A549 (cell line): ENCODE results near the gene RECK.

Experiments used
- CHD2 ChIP-seq: fragments of 150-350 bp; IDR thresholded peaks from 2 replicates; pipeline ENCODE4 v1.6.1; 2014; ENCODE audit warnings: low read length; ENCODE audit not compliant: partially characterized antibody
- HOXB13 ChIP-seq: fragments of 250-450 bp; sonication (Bioruptor Pico); IDR thresholded peaks from 2 replicates; pipeline ENCODE4 v1.5.0; 2020; ENCODE audit warnings: low read depth, mild to moderate bottlenecking, moderate library complexity
- KDM1A ChIP-seq: fragments of 200-600 bp; sonication (generic); IDR thresholded peaks from 2 replicates; pipeline ENCODE4 v1.6.1; 2016; ENCODE audit warnings: low read depth, mild to moderate bottlenecking
- MYC ChIP-seq: IDR thresholded peaks from 2 replicates; pipeline ENCODE4 v1.6.1; 2012; ENCODE audit warnings: mild to moderate bottlenecking, inconsistent platforms, low read length, improper control_type of control experiment, borderline replicate concordance
- PBX3 ChIP-seq: IDR thresholded peaks from 2 replicates; pipeline ENCODE4 v1.6.1; 2012
- POLR2A ChIP-seq: IDR thresholded peaks from 2 replicates; pipeline ENCODE4 v1.6.1; 2012; ENCODE audit warnings: mild to moderate bottlenecking, low read length
- SMC3 ChIP-seq: fragments of >200 bp; sonication (Bioruptor Twin); formaldehyde crosslinking; IDR thresholded peaks from 3 replicates; pipeline ENCODE4 v1.6.1; 2018; ENCODE audit warnings: inconsistent platforms
- TF ChIP-seq, protein P1 (sequence below): fragments of >200 bp; sonication (Bioruptor Twin); formaldehyde crosslinking; IDR thresholded peaks from 3 replicates; pipeline ENCODE4 v1.5.1; 2016

GRCh38 chr9:36163049-36163785 is 126.5 kb downstream of the RECK start:
- TF ChIP-seq HOXB13 (CRISPR knock-in tag) (no peak), KDM1A (no peak), MYC (no peak), SMC3 (no peak), POLR2A (no peak), PBX3 (no peak), CHD2 (no peak)
- TF ChIP-seq, protein P1, sequence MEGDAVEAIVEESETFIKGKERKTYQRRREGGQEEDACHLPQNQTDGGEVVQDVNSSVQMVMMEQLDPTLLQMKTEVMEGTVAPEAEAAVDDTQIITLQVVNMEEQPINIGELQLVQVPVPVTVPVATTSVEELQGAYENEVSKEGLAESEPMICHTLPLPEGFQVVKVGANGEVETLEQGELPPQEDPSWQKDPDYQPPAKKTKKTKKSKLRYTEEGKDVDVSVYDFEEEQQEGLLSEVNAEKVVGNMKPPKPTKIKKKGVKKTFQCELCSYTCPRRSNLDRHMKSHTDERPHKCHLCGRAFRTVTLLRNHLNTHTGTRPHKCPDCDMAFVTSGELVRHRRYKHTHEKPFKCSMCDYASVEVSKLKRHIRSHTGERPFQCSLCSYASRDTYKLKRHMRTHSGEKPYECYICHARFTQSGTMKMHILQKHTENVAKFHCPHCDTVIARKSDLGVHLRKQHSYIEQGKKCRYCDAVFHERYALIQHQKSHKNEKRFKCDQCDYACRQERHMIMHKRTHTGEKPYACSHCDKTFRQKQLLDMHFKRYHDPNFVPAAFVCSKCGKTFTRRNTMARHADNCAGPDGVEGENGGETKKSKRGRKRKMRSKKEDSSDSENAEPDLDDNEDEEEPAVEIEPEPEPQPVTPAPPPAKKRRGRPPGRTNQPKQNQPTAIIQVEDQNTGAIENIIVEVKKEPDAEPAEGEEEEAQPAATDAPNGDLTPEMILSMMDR: no peak
